CD4-positive, alpha-beta T cell treated with Interleukin-10 for 1 hour (primary cell): Measurements from ENCODE around the gene RBM38.
"Not testable (repeated sequence)": the region's sequence is repeated elsewhere in the genome, so short reads cannot be mapped to it uniquely, and the experiment has no call there.

Source experiments
- DNase-seq: peaks from one replicate; pipeline ENCODE4 v3.0.0-alpha.2; 2020

The RBM38 gene

GRCh38 chr20:57421253-57422220 lies 30.3 kb downstream of the RBM38 start:
- no peak for DNase-seq

GRCh38 chr20:57422254-57422653 lies 31.1 kb downstream of the RBM38 start:
- DNase-seq = no peak

GRCh38 chr20:57425150-57426013 lies 34.2 kb downstream of the RBM38 start:
- no peak for DNase-seq

GRCh38 chr20:57426271-57426689 lies 35.1 kb downstream of the RBM38 start:
- no peak for DNase-seq

DNA sequence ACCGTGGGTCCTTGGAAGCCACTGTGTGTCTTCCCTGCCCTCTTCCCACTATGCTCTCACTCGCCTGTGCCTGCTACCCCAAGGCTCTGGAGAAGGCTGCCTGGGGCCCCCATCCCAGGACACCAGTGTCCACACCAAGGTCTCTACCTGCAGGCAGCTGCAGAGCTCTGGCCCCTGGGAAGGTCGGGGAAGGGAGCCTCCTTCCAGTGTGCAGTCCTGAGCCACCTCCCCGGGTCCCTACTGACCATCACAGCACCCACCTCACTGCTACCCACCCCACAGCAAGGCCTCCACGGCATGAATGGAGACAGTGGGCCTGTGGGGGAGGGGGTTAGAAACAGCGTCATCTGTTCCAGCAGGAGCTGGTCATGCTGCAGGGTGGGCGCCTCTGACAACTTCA lies 35.6 kb downstream of the RBM38 start:
- DNase-seq = no peak

DNA sequence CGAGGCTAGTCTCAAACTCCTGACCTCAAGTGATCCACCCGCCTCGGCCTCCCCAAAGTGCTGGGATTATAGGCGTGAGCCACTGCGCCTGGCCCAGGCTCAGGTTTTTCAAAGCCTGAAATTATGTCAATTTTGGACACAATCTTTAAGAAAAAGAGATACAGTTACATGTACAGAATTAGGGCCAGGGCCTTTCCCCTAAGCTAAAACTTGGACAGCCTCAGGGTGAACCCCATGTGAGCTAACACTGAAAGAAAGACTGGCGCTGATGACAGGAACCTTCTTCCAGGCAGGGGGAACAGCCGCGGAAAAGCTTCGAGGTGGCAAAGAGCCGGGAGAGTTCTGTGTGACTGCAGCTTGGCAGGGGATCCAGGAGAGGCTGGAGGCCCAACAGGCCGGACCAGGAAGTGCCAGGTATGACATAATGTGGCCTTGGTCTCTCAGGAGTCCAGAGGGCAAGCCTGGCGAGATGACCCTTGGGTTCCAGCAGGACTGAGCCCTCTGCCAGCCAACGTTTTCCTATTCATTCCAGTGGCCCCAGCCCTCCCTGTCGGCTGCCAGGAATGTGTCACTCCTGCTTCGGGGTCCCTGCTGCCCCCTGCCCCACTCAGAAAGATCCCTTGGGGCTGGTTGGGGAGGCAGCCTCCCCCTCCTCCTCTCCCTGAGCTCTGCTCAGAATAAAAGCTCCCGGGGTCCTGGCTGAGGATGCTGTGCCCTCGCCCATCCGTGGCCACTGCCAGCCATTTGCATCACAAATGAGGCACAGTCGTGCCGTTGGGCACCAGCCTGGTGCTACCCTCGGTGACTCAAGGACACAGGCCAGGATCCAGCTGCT lies 37.3 kb downstream of the RBM38 start:
- no peak for DNase-seq

- no peak for DNase-seq
Observed at GRCh38 chr20:57429159-57429496, 37.9 kb downstream of the RBM38 start.

DNA sequence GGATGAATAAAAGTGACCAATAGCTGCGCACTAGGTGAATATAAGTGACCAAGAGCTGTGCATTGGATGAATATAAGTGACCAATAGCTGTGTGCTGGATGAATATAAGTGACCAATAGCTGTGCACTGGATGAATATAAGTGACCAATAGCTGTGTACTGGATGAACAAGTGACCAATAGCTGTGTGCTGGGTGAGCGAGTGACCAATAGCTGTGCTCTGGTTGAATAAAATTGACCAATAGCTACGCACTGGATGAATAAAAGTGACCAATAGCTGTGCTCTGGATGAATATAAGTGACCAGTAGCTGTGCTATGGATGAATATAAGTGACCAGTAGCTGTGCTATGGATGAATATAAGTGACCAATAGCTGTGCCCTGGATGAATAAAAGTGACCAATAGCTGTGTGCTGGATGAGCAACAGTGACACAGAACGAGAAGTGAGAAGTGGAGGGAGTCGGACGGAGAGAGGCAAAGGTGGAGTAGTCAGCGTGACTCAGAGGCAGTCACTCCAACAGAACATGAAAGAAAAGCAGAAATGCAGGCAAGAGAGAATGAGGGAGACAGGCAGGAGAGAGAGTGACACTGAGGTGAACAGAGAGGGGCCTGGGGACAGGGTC lies 38.5 kb downstream of the RBM38 start:
- DNase-seq = no peak

GRCh38 chr20:57430201-57430596 lies 39.0 kb downstream of the RBM38 start:
- not testable (repeated sequence) for DNase-seq

DNA sequence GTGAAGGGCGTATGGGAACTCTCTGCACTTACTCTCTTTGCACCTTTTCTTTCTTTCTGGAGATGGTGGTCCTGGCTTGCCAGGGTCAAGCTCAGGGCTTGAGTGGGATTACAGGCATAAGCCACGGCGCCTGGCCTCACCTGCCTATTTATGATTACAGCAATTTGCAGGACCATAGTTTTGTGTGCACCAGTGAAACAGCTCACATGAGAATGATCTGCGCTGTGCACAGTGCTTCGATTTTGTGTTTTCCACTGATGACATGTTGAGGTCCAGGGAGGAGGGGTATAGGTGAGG lies 40.3 kb downstream of the RBM38 start:
- no peak for DNase-seq

GRCh38 chr20:57432480-57432861 lies 41.3 kb downstream of the RBM38 start:
- no peak for DNase-seq

- DNase-seq = peak; percentile 81
Observed at GRCh38 chr20:57432862-57433491, 41.8 kb downstream of the RBM38 start.

DNA sequence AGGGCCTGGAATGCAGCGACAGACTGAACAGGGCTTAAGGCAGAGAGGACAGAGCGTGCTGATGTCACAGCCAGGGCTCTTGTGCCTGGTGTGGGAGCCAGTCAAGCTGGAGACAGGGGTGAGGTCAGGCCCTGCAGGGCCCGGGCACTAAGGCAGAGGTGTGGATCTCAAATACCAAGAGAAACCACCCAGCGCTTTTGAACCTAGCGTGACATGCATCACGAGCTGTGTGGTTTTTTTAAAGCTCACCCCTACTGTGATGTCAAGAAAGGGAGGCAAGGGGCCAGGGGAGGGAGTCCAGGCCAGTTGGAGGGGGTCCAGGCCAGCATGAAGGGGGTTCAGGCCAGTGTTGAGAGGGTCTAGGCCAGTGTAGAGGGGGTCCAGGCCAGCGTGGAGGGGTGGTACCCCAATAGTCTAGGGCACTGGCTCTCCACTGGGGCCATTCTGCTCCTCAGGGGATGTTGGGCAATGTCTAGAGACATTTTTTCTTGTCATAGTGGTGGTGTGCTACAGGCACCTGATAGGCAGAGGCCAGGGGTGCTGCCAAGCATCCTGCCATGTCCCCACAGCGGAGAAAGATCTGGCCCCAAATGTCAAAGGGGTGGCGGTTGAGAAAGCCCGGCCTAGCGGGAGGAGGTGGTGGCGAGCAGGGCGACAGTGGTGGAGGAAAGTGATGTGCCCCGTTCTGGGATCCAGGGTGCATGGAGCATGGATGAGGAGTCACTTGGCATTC lies 42.6 kb downstream of the RBM38 start:
- DNase-seq = peak; percentile 48

DNA sequence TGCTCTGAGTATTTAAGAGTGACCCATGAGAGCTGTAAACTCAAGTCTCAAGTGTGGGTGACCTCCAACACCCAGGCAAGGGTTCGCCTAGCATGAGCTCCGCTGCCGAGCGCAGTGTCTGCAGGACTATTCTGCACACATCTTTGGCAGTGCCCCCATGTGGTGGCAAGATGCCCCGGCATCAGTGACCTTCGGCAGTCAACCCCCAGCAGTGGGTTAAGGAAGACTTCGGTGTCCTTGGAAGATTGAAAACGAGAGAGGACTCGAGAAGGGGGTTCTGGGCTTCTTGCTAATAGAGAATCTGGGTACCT lies 43.1 kb downstream of the RBM38 start:
- no peak for DNase-seq

- no peak for DNase-seq
Observed at GRCh38 chr20:57435105-57435497, 43.9 kb downstream of the RBM38 start.

GRCh38 chr20:57435498-57436222 lies 44.5 kb downstream of the RBM38 start:
- peak; percentile 46 for DNase-seq

- DNase-seq = no peak
Observed at GRCh38 chr20:57436223-57436545, 45.0 kb downstream of the RBM38 start.

DNA sequence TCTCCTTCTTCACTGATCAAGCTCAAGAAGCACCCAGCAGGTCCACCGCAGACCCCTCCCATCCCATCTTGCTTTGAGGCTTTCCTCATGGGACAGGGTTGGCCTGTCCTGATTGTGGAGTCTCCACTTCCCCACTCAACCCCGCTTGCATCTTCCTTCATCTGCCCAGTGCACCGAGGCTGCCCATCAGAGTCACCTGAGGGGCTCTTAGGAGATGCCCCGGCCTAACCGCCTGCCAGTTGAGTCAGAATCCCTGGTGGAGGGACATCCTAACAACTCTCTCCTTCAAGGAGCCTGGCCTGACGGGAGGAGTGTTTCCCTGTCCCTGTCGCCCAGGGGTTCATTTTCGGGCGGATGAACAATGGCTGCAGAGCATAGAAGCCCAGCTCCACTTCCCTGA lies 46.1 kb downstream of the RBM38 start:
- no peak for DNase-seq

DNA sequence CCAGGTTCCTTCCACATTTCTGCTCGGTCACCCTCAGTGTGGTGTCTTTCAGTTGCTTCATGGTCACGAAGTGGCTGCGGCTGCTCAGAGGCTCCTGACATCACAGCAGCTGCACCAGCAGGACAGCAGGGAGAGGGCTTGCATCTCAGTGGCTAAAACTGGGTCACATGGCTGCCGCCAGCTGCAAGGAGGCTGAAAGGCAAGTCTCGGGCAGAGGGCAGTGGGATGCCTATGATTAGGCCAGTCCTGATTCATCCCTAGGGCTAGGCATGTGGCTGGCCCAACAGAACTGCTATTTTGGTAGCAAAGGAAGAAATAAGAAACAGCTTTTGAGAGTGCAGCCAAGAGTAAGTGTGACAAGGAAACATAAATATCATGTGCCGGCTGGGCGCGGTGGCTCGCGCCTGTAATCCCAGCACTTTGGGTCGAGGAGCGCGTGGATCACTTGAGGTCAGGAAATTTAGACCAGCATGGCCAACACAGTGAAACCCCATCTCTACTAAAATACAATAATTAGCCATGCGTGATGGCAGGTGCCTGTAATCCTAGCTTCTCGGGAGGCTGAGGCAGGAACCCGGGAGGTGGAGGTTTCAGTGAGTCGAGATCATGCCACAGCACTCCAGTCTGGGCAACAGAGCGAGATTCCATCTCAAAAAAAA lies 46.6 kb downstream of the RBM38 start:
- no peak for DNase-seq

- DNase-seq = no peak
Observed at GRCh38 chr20:57438552-57438951, 47.4 kb downstream of the RBM38 start.

DNA sequence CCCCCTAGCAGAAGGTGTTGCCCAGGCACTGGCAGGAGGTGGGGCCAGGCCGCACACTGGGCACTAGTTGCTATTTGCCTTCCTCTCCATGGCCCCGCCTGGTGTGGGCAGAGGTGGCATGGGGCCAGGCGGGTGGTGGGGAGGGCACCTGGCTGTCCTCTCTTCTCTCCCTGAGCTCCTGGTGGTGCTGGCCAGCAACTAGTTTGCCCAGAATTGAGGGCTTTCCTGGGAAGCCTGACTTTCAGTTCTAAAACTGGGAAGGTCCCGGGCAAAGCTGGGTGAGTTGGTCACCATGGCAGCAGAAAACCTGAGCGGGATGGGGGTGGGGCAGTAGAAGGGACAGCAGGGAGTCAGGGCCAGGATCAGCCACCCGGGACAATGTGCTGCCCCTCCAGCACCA lies 48.2 kb downstream of the RBM38 start:
- DNase-seq = no peak
